ENCODE measurements around the gene RBMS2. TPM values are rescaled to one million over a fixed set of nuclear protein-coding genes. Genes with fewer than 3 reads are reported as not detected.

RBMS2 gene
- total and polyA plus RNA-seq, 9 of the 15 experiments (the other 6 are each of a cell fraction or from before 2014, with no cell fraction given), result 0.08 to 10.5 (median 0.31) TPM

DNA sequence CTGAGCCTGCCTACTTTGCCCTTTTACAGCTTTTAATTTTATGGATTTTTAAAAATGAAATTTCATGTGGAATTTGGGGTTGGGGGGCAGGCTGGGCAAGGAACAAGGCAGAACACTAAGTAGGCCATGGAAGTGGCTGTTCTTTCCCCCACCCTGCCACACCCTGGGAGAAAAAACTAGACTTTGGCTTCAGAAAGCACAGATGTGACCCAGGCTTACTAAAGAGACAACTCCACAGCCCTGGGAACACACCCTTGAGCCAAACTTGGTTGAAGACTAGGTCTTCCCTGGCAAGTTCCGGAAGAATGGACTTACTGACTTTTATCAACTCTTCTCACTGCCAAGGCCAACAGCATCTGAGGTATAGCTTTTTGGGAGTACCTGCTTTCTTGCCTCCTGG is 68.2 kb downstream of the RBMS2 start:
- H3K36me3 ChIP-seq (ENCODE audit: control insufficient read depth, insufficient read depth, low read length), result no peaks in the 10 kb centered on the region; the same call in 2 of the 3 replicates
- FAIRE-seq (no peak), ATAC-seq (no peak), DNase-seq (ENCODE audit: extremely low read depth in 1 of 4, low spot score in 3 of 4) (no peak)
- ChIA-PET POLR2A (interaction anchor here (0.7 to 1.7 kb wide), 3 partner anchors 12 to 312 kb away, joined by 3 to 5 read pairs (median 3); no protein-coding TSS in a partner anchor), CTCF (ENCODE audit: low intra/inter-chr PET ratio) (interaction anchor here (0.8 to 1.5 kb wide), 3 partner anchors 73 to 397 kb away, joined by 3 to 10 read pairs (median 3); no protein-coding TSS in a partner anchor)
- no peak overlapping the region for H2AFZ ChIP-seq (ENCODE audit: low read depth, low read length)
- in situ Hi-C loops (cut with MboI) (no loop called here), intact Hi-C loops (cut with micrococcal nuclease) (loop anchor here (1.0 kb wide), 2 partner anchors 76 to 396 kb away; no protein-coding TSS in a partner anchor)
- BruUV-seq (replicated peaks), result no TSS peak
- WGBS (ENCODE audit: insufficient coverage, low coverage, missing lambda C conversion rate), result 46% methylated on average over 1 of the region's 1 CpG
- 0 out of 5 replicates have a peak, but pooled peaks cover 0 to 5% of the 10 kb centered on the region in 2 experiments for H3K27me3 ChIP-seq (ENCODE audit: control insufficient read depth in 2 of 2, insufficient read depth in 2 of 2, low read length in 2 of 2)
- no peak overlapping the region; a peak in 1 of 4 replicates for H3K9ac ChIP-seq (ENCODE audit: insufficient read depth in 1 of 2, low read depth in 2 of 2, low read length in 2 of 2)
- no peaks in the 10 kb centered on the region for H3K9me1 ChIP-seq (ENCODE audit: control insufficient read depth, insufficient read depth, low read length)
- no peaks in the 10 kb centered on the region; the same call in 1 of the 2 replicates for H4K20me1 ChIP-seq (replicated peaks; ENCODE audit: control insufficient read depth, insufficient read depth, low read length)
- H3K27ac ChIP-seq (ENCODE audit: extremely low read depth, low read depth, low read length), result no peak overlapping the region
- H3K4me3 ChIP-seq, result no peak overlapping the region
- peaks cover 0 to 2% of the 10 kb centered on the region in 2 experiments; a peak in 1 of 5 replicates for H3K4me1 ChIP-seq (replicated peaks in 1 of 2; ENCODE audit: control insufficient read depth in 2 of 2, insufficient read depth in 2 of 2, low read length in 2 of 2)
- no peaks in the 10 kb centered on the region for H3K9me3 ChIP-seq (replicated peaks; ENCODE audit: control insufficient read depth, insufficient read depth, low read depth, low read length)
- no peak overlapping the region for H3K4me2 ChIP-seq (ENCODE audit: insufficient read depth, low read length)
- H3K79me2 ChIP-seq (ENCODE audit: control insufficient read depth, insufficient read depth, low read length), result no peaks in the 10 kb centered on the region
- TF ChIP-seq CHD7 (IDR thresholded peaks at IDR 0.05; ENCODE audit: low read depth, low read length), result no peak
- no peak for TF ChIP-seq PHB (CRISPR knock-in tag; IDR thresholded peaks at IDR 0.05)
- no peak for TF ChIP-seq MCM3 (IDR thresholded peaks at IDR 0.05)
- TF ChIP-seq PHTF2 (CRISPR knock-in tag; IDR thresholded peaks at IDR 0.05), result no peak
- TF ChIP-seq HIVEP1 (CRISPR knock-in tag; IDR thresholded peaks at IDR 0.05), result no peak
- TF ChIP-seq ZZZ3 (IDR thresholded peaks at IDR 0.05), result no peak
- TF ChIP-seq SIRT6 (IDR thresholded peaks at IDR 0.05; ENCODE audit: low read depth, low read length), result no peak
- TF ChIP-seq EP400 (IDR thresholded peaks at IDR 0.05), result no peak
- TF ChIP-seq ZSCAN32 (CRISPR knock-in tag; IDR thresholded peaks at IDR 0.05), result no peak
- no peak for TF ChIP-seq ZNF146 (CRISPR knock-in tag; IDR thresholded peaks at IDR 0.05; ENCODE audit: unreplicated experiment)
- no peak for TF ChIP-seq ASH1L (IDR thresholded peaks at IDR 0.05; ENCODE audit: borderline replicate concordance, low read depth, partially characterized antibody)
- TF ChIP-seq ZNF347 (CRISPR knock-in tag; IDR thresholded peaks at IDR 0.05; ENCODE audit: low read depth), result no peak
- TF ChIP-seq BRD4 (IDR thresholded peaks at IDR 0.05), result no peak
- no peak for TF ChIP-seq IFI16 (CRISPR knock-in tag; IDR thresholded peaks at IDR 0.05)

Measured in K562 (cell line).